ENCODE results near the gene EEF1AKMT1. TPM values are rescaled to one million over a fixed set of nuclear protein-coding genes. Genes with fewer than 3 reads are reported as not detected.

The EEF1AKMT1 gene
- total and polyA plus RNA-seq, 8 donors: 9.6 to 15.9 (median 14.0) TPM

DNA sequence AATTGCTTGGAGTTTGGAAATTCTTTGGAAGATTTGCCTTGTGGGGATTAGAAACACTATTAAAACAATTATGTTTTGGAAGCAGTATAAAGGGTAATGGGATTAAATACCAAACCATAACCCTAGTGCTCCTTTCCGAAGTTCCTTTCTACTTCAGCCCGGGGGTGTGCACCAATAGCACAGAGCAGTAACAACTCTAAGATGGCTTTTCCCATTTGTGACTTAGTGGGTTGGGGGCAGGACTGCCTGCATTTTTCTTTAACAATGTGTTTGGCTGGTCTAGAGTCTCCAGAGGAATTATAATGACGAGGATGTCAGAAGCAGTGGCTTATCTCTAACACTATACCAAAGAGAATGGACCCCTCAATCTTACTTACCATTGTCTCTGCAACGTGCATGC, 82.1 kb downstream of the EEF1AKMT1 start:
- Histone ChIP-seq H3K27me3 (no peaks in the 10 kb centered on the region), H3K9me3 (no peaks in the 10 kb centered on the region), H3K4me1 (no peaks in the 10 kb centered on the region), H3K4me3 (no peak overlapping the region), H3K27ac (no peak overlapping the region), H3K36me3 (peaks cover 0 to 13% of the 10 kb centered on the region in 2 donors)
- DNase-seq (no peak), ATAC-seq (no peak)
- no peak for TF ChIP-seq CTCF (IDR thresholded peaks at IDR 0.05)
- intact Hi-C loops (cut with DNase I): no loop called here

DNA sequence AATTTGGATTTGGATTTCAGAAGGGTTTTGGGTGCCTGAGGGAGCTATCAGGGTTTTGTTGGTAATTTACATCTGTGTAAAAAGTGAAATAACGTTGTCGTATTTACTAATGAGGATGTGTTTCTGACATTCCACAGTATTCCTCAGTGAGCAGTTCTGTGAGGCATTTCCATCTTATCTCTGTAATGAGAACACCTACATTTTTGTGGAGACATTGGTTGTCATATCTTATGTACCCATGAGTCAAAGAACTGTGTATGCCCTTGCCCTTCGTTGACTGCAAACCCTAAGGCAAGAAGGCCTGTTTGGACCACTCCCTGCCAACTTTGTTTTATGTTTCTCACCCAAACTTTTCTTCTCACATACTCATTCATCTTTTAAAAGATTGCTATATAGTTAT, 84.5 kb downstream of the EEF1AKMT1 start:
- no peak for TF ChIP-seq CTCF (IDR thresholded peaks at IDR 0.05)
- DNase-seq (no peak), ATAC-seq (no peak)
- no peaks in the 10 kb centered on the region for H3K4me1 ChIP-seq
- no peak overlapping the region for H3K27ac ChIP-seq
- no peaks in the 10 kb centered on the region for H3K9me3 ChIP-seq
- H3K27me3 ChIP-seq: no peaks in the 10 kb centered on the region
- H3K4me3 ChIP-seq: no peak overlapping the region
- H3K36me3 ChIP-seq: peaks cover 0 to 13% of the 10 kb centered on the region in 2 donors
- intact Hi-C loops (cut with DNase I): no loop called here

- intact Hi-C loops (cut with DNase I): no loop called here
- no peak for ATAC-seq
- TF ChIP-seq CTCF (IDR thresholded peaks at IDR 0.05): no peak
Measured at GRCh38 chr13:20686863-20687579, 86.7 kb downstream of the EEF1AKMT1 start.

DNA sequence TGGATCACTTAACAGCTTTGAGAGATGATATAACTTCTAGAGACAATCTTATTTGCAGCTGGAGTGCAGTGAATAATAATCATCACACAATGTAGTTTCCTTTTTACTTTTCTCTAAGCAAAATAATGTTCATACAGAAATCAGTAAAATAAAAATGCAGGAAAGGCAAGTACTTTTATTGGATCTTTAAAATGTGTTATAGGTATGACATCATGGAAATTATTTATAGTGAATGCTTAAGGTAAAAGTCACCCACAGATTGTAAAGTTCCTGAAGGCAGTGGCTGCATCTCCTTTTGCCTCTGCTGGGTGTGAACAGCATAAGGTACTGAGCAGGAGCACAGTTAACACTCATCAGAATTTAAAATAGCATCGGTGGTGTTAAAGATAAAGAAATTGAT, 87.6 kb downstream of the EEF1AKMT1 start:
- no peak for TF ChIP-seq CTCF (IDR thresholded peaks at IDR 0.05)
- ATAC-seq: no peak
- DNase-seq: no peak
- Histone ChIP-seq H3K4me3 (no peak overlapping the region), H3K27me3 (no peaks in the 10 kb centered on the region), H3K36me3 (peaks cover 0 to 8% of the 10 kb centered on the region in 2 donors), H3K9me3 (no peaks in the 10 kb centered on the region), H3K4me1 (no peaks in the 10 kb centered on the region), H3K27ac (no peak overlapping the region)
- intact Hi-C loops (cut with DNase I): no loop called here

More at GRCh38 chr13:20686863-20687579, 86.7 kb downstream of the EEF1AKMT1 start:
- Histone ChIP-seq H3K4me1 (no peaks in the 10 kb centered on the region), H3K9me3 (no peaks in the 10 kb centered on the region), H3K4me3 (no peak overlapping the region), H3K27me3 (no peaks in the 10 kb centered on the region), H3K27ac (no peak overlapping the region), H3K36me3 (peaks cover 0 to 13% of the 10 kb centered on the region in 2 donors)
- no peak for DNase-seq

- intact Hi-C loops (cut with DNase I): no loop called here
- TF ChIP-seq CTCF (IDR thresholded peaks at IDR 0.05): no peak
- DNase-seq: no peak
- Histone ChIP-seq H3K36me3 (no peaks in the 10 kb centered on the region), H3K27me3 (no peaks in the 10 kb centered on the region), H3K4me3 (no peak overlapping the region), H3K9me3 (no peaks in the 10 kb centered on the region), H3K27ac (no peak overlapping the region), H3K4me1 (no peaks in the 10 kb centered on the region)
- ATAC-seq: no peak
Measured at GRCh38 chr13:20685092-20685491, 88.7 kb downstream of the EEF1AKMT1 start.

Measured in left lung (tissue), 10 donors.